GM23338 (cell line): ENCODE data around the gene OPTC. TPM values are rescaled to one million over a fixed set of nuclear protein-coding genes. Genes with fewer than 3 reads are reported as not detected.

Source experiments
- ATAC-seq: fragments of 200-7000 bp; cut with Tn5 transposase; 3 replicates; pipeline ENCODE4 v1.9.1; 2020
- DNase-seq: peaks from one replicate; pipeline ENCODE4 v3.0.0-alpha.2; 2015; ENCODE audit warnings: low spot score
- H2AFZ ChIP-seq: fragments of 200-600 bp; sonication (generic); 2 replicates; pipeline ENCODE4 v1.8.0; 2016; ENCODE audit warnings: antibody characterized with exemption, mild to moderate bottlenecking, moderate library complexity
- H3F3A ChIP-seq: fragments of 200-600 bp; sonication (generic); replicated peaks from 2 replicates; pipeline ENCODE4 v1.8.0; 2017; ENCODE audit warnings: antibody characterized with exemption, mixed run types, low read depth
- H3K27ac ChIP-seq: fragments of 200-600 bp; sonication (generic); 2 replicates; pipeline ENCODE4 v1.6.1; 2016; ENCODE audit warnings: low read depth
- H3K27me3 ChIP-seq: fragments of 200-600 bp; sonication (generic); 2 replicates; pipeline ENCODE4 v1.8.0; 2016; ENCODE audit warnings: mild to moderate bottlenecking, mixed run types, moderate library complexity; ENCODE audit not compliant: insufficient read depth
- H3K36me3 ChIP-seq: fragments of 200-600 bp; sonication (generic); 2 replicates; pipeline ENCODE4 v1.8.0; 2016; ENCODE audit warnings: mild to moderate bottlenecking; ENCODE audit not compliant: insufficient read depth
- H3K4me1 ChIP-seq: fragments of 200-600 bp; sonication (generic); 2 replicates; pipeline ENCODE4 v1.8.0; 2016; ENCODE audit warnings: mild to moderate bottlenecking, moderate library complexity; ENCODE audit not compliant: insufficient read depth
- H3K4me2 ChIP-seq: fragments of 200-600 bp; sonication (generic); 2 replicates; pipeline ENCODE4 v1.7.1; 2017; ENCODE audit warnings: mixed run types
- H3K4me3 ChIP-seq: fragments of 200-600 bp; sonication (generic); 2 replicates; pipeline ENCODE4 v1.6.1; 2016; ENCODE audit warnings: mixed run types
- H3K79me2 ChIP-seq: fragments of 200-600 bp; sonication (generic); replicated peaks from 2 replicates; pipeline ENCODE4 v1.8.0; 2017; ENCODE audit warnings: mild to moderate bottlenecking; ENCODE audit not compliant: insufficient read depth
- H3K9me2 ChIP-seq: fragments of 200-600 bp; sonication (generic); 2 replicates; pipeline ENCODE4 v1.8.0; 2017; ENCODE audit not compliant: insufficient read depth
- H4K20me1 ChIP-seq: fragments of 200-600 bp; sonication (generic); replicated peaks from 2 replicates; pipeline ENCODE4 v1.8.0; 2017; ENCODE audit warnings: mild to moderate bottlenecking; ENCODE audit not compliant: insufficient read depth
- H3K27ac Mint-ChIP-seq: 2 replicates; pipeline ENCODE4 v1.8.0; 2020; ENCODE audit warnings: inconsistent platforms, mild to moderate bottlenecking, moderate library complexity, mixed read lengths
- H3K27me3 Mint-ChIP-seq: 3 replicates; pipeline ENCODE4 v1.8.0; 2022; ENCODE audit warnings: low read depth, mild to moderate bottlenecking, moderate library complexity, mixed read lengths, inconsistent platforms; ENCODE audit not compliant: insufficient read depth, poor library complexity
- H3K36me3 Mint-ChIP-seq: 3 replicates; pipeline ENCODE4 v1.8.0; 2021; ENCODE audit warnings: low read depth, mild to moderate bottlenecking, inconsistent platforms, moderate library complexity, mixed read lengths
- H3K4me1 Mint-ChIP-seq: 3 replicates; pipeline ENCODE4 v1.8.0; 2020; ENCODE audit warnings: mild to moderate bottlenecking, inconsistent platforms, mixed read lengths
- H3K4me3 Mint-ChIP-seq: 3 replicates; pipeline ENCODE4 v1.8.0; 2021; ENCODE audit warnings: moderate library complexity, mild to moderate bottlenecking, inconsistent platforms, mixed read lengths
- H3K9me3 Mint-ChIP-seq: 3 replicates; pipeline ENCODE4 v1.8.0; 2020; ENCODE audit warnings: moderate library complexity, mild to moderate bottlenecking, inconsistent platforms, mixed read lengths
- JUNB ChIP-seq: IDR thresholded peaks from one replicate; pipeline ENCODE4 v1.6.1; 2016; ENCODE audit warnings: antibody characterized with exemption; ENCODE audit not compliant: unreplicated experiment
- POLR2AphosphoS5 ChIP-seq: IDR thresholded peaks from 2 replicates; pipeline ENCODE4 v1.6.1; 2016; ENCODE audit warnings: antibody characterized with exemption, low read depth
- polyA plus RNA-seq: library from polyadenylated mRNA; unstranded; fragments of >200 nt; fragmentation: Nextera tagmentation; extraction: Ambion mirVana; gene quantifications from 2 replicates; pipeline ENCODE4 v1.2.1, GENCODE V29; 2016
- total RNA-seq: library from RNA; depleted of rRNA; stranded (reverse); fragments of >200 nt; shearing (Covaris generic); gene quantifications from 2 replicates; pipeline ENCODE4 v1.2.3, GENCODE V29; 2014
- TF ChIP-seq, protein P1 (sequence below): fragments of 250-450 bp; sonication (Bioruptor Pico); IDR thresholded peaks from 2 replicates; pipeline ENCODE4 v1.5.0; 2020; ENCODE audit warnings: mild to moderate bottlenecking, moderate library complexity
- TF ChIP-seq, protein P2 (sequence below): IDR thresholded peaks from one replicate; pipeline ENCODE4 v1.6.1; 2018; ENCODE audit warnings: antibody characterized with exemption; ENCODE audit not compliant: unreplicated experiment

OPTC gene
- total and polyA plus RNA-seq, 2 experiments from 2014 or later, result 0.50 to 1.0 TPM

DNA sequence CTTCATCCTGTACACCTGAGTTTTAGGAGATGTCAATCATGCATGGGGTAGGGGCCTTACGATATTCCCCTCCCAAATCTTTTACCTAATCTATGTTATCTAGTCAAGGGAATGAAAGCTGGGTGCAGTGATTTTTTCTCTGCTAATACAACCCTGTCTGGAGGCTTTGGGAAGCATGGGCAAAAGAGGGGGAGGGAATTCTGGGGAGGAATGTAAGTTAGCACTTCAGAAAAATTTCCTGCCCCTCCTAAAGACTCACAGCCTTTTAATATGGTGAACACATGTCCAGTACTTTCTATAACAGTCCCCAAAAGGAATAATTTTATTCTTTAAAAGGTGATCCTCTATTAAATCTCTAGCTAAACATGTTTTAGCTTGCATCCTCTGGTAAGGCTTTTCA is 44.0 kb upstream of the OPTC start (continued):
- TF ChIP-seq, protein P1, sequence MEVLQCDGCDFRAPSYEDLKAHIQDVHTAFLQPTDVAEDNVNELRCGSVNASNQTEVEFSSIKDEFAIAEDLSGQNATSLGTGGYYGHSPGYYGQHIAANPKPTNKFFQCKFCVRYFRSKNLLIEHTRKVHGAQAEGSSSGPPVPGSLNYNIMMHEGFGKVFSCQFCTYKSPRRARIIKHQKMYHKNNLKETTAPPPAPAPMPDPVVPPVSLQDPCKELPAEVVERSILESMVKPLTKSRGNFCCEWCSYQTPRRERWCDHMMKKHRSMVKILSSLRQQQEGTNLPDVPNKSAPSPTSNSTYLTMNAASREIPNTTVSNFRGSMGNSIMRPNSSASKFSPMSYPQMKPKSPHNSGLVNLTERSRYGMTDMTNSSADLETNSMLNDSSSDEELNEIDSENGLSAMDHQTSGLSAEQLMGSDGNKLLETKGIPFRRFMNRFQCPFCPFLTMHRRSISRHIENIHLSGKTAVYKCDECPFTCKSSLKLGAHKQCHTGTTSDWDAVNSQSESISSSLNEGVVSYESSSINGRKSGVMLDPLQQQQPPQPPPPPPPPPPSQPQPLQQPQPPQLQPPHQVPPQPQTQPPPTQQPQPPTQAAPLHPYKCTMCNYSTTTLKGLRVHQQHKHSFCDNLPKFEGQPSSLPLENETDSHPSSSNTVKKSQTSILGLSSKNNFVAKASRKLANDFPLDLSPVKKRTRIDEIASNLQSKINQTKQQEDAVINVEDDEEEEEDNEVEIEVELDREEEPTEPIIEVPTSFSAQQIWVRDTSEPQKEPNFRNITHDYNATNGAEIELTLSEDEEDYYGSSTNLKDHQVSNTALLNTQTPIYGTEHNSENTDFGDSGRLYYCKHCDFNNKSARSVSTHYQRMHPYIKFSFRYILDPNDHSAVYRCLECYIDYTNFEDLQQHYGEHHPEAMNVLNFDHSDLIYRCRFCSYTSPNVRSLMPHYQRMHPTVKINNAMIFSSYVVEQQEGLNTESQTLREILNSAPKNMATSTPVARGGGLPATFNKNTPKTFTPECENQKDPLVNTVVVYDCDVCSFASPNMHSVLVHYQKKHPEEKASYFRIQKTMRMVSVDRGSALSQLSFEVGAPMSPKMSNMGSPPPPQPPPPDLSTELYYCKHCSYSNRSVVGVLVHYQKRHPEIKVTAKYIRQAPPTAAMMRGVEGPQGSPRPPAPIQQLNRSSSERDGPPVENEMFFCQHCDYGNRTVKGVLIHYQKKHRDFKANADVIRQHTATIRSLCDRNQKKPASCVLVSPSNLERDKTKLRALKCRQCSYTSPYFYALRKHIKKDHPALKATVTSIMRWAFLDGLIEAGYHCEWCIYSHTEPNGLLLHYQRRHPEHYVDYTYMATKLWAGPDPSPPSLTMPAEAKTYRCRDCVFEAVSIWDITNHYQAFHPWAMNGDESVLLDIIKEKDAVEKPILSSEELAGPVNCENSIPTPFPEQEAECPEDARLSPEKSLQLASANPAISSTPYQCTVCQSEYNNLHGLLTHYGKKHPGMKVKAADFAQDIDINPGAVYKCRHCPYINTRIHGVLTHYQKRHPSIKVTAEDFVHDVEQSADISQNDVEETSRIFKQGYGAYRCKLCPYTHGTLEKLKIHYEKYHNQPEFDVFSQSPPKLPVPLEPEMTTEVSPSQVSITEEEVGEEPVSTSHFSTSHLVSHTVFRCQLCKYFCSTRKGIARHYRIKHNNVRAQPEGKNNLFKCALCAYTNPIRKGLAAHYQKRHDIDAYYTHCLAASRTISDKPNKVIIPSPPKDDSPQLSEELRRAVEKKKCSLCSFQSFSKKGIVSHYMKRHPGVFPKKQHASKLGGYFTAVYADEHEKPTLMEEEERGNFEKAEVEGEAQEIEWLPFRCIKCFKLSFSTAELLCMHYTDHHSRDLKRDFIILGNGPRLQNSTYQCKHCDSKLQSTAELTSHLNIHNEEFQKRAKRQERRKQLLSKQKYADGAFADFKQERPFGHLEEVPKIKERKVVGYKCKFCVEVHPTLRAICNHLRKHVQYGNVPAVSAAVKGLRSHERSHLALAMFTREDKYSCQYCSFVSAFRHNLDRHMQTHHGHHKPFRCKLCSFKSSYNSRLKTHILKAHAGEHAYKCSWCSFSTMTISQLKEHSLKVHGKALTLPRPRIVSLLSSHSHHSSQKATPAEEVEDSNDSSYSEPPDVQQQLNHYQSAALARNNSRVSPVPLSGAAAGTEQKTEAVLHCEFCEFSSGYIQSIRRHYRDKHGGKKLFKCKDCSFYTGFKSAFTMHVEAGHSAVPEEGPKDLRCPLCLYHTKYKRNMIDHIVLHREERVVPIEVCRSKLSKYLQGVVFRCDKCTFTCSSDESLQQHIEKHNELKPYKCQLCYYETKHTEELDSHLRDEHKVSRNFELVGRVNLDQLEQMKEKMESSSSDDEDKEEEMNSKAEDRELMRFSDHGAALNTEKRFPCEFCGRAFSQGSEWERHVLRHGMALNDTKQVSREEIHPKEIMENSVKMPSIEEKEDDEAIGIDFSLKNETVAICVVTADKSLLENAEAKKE (CRISPR knock-in tag), result no peak
- TF ChIP-seq POLR2AphosphoS5 (no peak), JUNB (no peak)
- TF ChIP-seq, protein P2, sequence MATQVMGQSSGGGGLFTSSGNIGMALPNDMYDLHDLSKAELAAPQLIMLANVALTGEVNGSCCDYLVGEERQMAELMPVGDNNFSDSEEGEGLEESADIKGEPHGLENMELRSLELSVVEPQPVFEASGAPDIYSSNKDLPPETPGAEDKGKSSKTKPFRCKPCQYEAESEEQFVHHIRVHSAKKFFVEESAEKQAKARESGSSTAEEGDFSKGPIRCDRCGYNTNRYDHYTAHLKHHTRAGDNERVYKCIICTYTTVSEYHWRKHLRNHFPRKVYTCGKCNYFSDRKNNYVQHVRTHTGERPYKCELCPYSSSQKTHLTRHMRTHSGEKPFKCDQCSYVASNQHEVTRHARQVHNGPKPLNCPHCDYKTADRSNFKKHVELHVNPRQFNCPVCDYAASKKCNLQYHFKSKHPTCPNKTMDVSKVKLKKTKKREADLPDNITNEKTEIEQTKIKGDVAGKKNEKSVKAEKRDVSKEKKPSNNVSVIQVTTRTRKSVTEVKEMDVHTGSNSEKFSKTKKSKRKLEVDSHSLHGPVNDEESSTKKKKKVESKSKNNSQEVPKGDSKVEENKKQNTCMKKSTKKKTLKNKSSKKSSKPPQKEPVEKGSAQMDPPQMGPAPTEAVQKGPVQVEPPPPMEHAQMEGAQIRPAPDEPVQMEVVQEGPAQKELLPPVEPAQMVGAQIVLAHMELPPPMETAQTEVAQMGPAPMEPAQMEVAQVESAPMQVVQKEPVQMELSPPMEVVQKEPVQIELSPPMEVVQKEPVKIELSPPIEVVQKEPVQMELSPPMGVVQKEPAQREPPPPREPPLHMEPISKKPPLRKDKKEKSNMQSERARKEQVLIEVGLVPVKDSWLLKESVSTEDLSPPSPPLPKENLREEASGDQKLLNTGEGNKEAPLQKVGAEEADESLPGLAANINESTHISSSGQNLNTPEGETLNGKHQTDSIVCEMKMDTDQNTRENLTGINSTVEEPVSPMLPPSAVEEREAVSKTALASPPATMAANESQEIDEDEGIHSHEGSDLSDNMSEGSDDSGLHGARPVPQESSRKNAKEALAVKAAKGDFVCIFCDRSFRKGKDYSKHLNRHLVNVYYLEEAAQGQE, result no peak

DNA sequence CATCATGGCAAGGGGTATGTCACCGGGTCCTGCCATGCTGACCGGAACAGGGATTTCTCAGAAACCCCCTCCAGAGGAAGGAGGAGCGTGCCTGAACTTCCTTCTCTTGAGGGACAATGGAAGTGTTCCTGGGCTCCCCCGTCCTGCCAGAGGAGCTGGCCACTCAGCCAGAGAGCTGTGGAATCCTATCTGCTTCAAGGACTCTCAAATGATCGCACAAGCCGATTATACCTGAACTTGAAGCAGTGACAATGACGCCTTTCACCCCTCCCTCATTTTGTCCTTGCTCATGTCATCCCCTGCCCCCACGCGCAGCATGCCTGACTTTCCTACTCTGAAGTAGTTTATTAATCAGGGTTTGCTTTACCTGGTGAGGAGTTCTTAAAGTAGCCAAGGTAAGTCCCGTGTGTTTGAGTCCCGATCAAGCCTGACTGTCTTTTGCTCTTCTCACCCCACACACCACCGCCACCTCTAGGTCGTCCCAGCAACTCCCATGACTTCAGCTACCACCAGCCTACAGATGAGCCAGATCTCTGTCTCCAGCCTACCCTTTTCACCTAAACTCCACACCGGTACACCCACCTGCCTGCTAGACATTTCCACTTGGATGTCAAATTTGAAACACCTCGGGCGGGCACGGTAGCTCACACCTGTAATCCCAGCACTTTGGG is 43.3 kb upstream of the OPTC start:
- Histone ChIP-seq H3F3A (no peaks in the 10 kb centered on the region), H3K36me3 (no peaks in the 10 kb centered on the region), H3K4me1 (peaks cover 8% of the 10 kb centered on the region; the same call in 1 of the 2 replicates), H3K9me2 (no peaks in the 10 kb centered on the region), H3K4me2 (no peak overlapping the region), H2AFZ (peak overlapping the region; percentile 87; the same call in 1 of the 2 replicates), H3K27me3 (no peaks in the 10 kb centered on the region), H3K4me3 (no peak overlapping the region), H4K20me1 (no peaks in the 10 kb centered on the region), H3K79me2 (no peaks in the 10 kb centered on the region), H3K27ac (no peak overlapping the region)
- ATAC-seq (peak; percentile 86), DNase-seq (peak; percentile 71)
- Mint-ChIP-seq H3K4me3 (no peak overlapping the region), H3K9me3 (peaks cover 7% of the 10 kb centered on the region; the same call in 2 of the 3 replicates), H3K4me1 (peaks cover 14% of the 10 kb centered on the region), H3K27ac (no peak overlapping the region), H3K36me3 (no peaks in the 10 kb centered on the region), H3K27me3 (peaks cover 8% of the 10 kb centered on the region)
- TF ChIP-seq, protein P1 (CRISPR knock-in tag), result no peak
